Measurements from ENCODE around the gene NEU3. TPM values are rescaled to one million over a fixed set of nuclear protein-coding genes. Genes with fewer than 3 reads are reported as not detected.

The NEU3 gene
- total RNA-seq, 5 donors from 2014 or later (not counting 1 experiment from before 2014, with no cell fraction given), result 12.4 to 18.0 (median 13.0) TPM

DNA sequence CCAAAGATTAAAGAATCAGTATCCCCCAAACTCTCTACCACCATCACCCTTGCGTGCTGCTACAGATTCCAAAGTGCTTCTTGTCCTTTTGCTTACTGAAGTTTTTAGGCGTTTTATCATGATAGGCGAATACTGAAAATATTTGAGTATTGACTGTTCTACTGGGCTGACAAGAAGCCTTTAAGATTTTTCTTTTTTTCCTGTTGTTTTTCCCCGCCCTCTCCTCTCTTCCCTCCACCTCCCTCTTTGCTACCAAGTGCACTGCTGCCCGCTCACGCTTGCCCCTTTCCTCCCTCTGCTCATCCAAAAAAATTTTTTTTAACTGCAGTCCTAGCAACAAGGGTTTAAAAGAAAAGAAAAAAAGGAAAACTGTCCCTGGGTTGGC lies 39.0 kb upstream of the NEU3 start:
- Mint-ChIP-seq H3K4me3 (peak overlapping the region; percentile 88 to 97 (median 90)), H3K27me3 (no peaks in the 10 kb centered on the region), H3K27ac (peak overlapping the region; percentile 85 to 91), H3K4me1 (peaks cover 59 to 87% (median 61%) of the 10 kb centered on the region in 3 donors), H3K9me3 (no peaks in the 10 kb centered on the region), H3K36me3 (peaks cover 17% of the 10 kb centered on the region)
- WGBS (ENCODE audit: insufficient coverage), result no CpG with 5 or more reads among the region's 6 CpGs
- H3K36me3 ChIP-seq (ENCODE audit: control insufficient read depth in 2 of 2, extremely low read depth in 1 of 2, insufficient read depth in 1 of 2, low read length in 1 of 2), result peaks cover 0 to 13% of the 10 kb centered on the region in 2 donors
- no peaks in the 10 kb centered on the region for H3K9me3 ChIP-seq
- CTCF ChIA-PET, result no interaction called here
- peak overlapping the region; percentile 69 to 93 for H3K4me3 ChIP-seq (ENCODE audit: control insufficient read depth in 1 of 2, extremely low read depth in 1 of 2, low read length in 1 of 2)
- ATAC-seq (replicated peaks in 1 of 4), result no peak
- no peaks in the 10 kb centered on the region for H3K27me3 ChIP-seq (replicated peaks in 1 of 2; ENCODE audit: control insufficient read depth in 2 of 2, extremely low read depth in 1 of 2, insufficient read depth in 2 of 2, low read length in 1 of 2)
- peak overlapping the region; percentile 90 for H3K27ac ChIP-seq (ENCODE audit: low read length)
- POLR2A ChIA-PET, result no interaction called here
- DNase-seq, result peak in 1 of 35 experiments; percentile 13
- H3K4me1 ChIP-seq (ENCODE audit: control insufficient read depth in 1 of 2, extremely low read depth in 1 of 2, insufficient read depth in 2 of 2, low read length in 2 of 2), result peaks cover 15 to 20% of the 10 kb centered on the region in 2 experiments

DNA sequence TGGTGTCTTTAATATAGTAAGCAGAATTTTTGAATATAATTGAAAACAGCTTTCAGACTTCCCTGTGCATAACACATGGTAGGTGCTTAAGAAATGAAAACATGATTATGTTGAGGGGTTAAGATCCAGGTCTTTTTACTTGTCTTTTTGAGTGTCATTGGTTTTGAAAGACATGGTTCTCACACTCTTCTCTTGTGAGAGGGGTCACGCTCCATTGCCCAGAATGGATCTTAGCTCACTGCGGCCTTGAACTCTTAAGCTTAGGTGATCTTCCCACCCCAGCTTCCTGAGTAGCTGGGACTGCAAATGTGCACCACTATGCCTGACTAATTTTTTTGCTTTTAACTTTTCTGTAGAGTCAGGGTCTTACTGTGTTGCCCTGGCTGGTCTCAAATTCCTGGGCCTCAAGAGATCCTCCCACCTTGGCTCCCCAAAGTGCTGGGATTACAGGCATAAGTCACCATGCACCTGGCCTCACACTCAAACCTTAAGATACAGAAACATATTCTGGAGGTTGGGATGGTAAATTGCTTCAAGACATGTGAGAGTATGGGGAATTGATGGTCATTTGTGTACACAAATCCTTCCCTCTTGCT lies 38.3 kb upstream of the NEU3 start:
- Histone ChIP-seq H3K36me3 (ENCODE audit: control insufficient read depth in 2 of 2, extremely low read depth in 1 of 2, insufficient read depth in 1 of 2, low read length in 1 of 2) (peaks cover 0 to 13% of the 10 kb centered on the region in 2 donors), H3K9me3 (no peaks in the 10 kb centered on the region), H3K27ac (ENCODE audit: low read length) (no peak overlapping the region), H3K27me3 (replicated peaks in 1 of 2; ENCODE audit: control insufficient read depth in 2 of 2, extremely low read depth in 1 of 2, insufficient read depth in 2 of 2, low read length in 1 of 2) (no peaks in the 10 kb centered on the region), H3K4me3 (ENCODE audit: control insufficient read depth in 1 of 2, extremely low read depth in 1 of 2, low read length in 1 of 2) (peak overlapping the region; percentile 5 to 69), H3K4me1 (ENCODE audit: control insufficient read depth in 1 of 2, extremely low read depth in 1 of 2, insufficient read depth in 2 of 2, low read length in 2 of 2) (peaks cover 15 to 20% of the 10 kb centered on the region in 2 experiments)
- ATAC-seq (replicated peaks in 1 of 4), result no peak
- peaks cover 19% of the 10 kb centered on the region for H3K36me3 Mint-ChIP-seq
- H3K27me3 Mint-ChIP-seq, result no peaks in the 10 kb centered on the region
- H3K9me3 Mint-ChIP-seq, result no peaks in the 10 kb centered on the region
- H3K4me3 Mint-ChIP-seq, result peak overlapping the region; percentile 88 to 97 (median 90)
- WGBS (ENCODE audit: insufficient coverage), result no CpG with 5 or more reads among the region's 2 CpGs
- DNase-seq, result no peak
- peak overlapping the region in 1 of 2 donors; percentile 91 for H3K27ac Mint-ChIP-seq
- CTCF ChIA-PET, result no interaction called here
- H3K4me1 Mint-ChIP-seq, result peaks cover 67 to 86% (median 68%) of the 10 kb centered on the region in 3 donors
- POLR2A ChIA-PET, result interaction anchor here in 1 of 2 donors (0.5 to 0.6 kb wide), 2 partner anchors 18 to 21 kb away, joined by 3 to 4 read pairs; no protein-coding TSS in a partner anchor

DNA sequence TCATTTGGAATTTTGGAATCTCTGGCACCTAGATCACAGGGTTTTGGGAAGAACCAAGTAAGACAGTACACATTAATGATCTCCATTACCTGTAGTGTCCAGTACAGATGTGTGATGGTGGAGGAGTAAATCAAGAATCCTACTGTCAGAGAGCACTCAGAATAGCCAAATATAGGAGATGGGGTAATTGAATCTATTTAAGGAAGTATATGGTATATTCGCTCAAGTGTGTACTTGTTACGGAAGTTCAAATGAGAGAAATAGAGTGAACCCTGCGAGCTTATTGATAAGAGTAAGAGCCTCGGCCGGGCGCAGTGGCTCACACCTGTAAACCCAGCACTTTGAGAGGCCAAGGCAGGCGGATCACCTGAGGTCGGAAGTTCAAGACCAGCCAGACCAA lies 37.5 kb upstream of the NEU3 start:
- DNase-seq, result no peak
- H3K36me3 Mint-ChIP-seq, result peaks cover 20% of the 10 kb centered on the region
- H3K27ac ChIP-seq (ENCODE audit: low read length), result no peak overlapping the region
- H3K27ac Mint-ChIP-seq, result peak overlapping the region in 1 of 2 donors; percentile 31
- 91% methylated on average over 4 of the region's 8 CpGs for WGBS (ENCODE audit: insufficient coverage)
- peaks cover 72 to 84% (median 73%) of the 10 kb centered on the region in 3 donors for H3K4me1 Mint-ChIP-seq
- no peaks in the 10 kb centered on the region for H3K9me3 Mint-ChIP-seq
- no peak for ATAC-seq (replicated peaks in 1 of 4)
- CTCF ChIA-PET, result no interaction called here
- peak overlapping the region; percentile 88 to 97 (median 90) for H3K4me3 Mint-ChIP-seq
- H3K36me3 ChIP-seq (ENCODE audit: control insufficient read depth in 2 of 2, extremely low read depth in 1 of 2, insufficient read depth in 1 of 2, low read length in 1 of 2), result peaks cover 0 to 13% of the 10 kb centered on the region in 2 donors
- H3K9me3 ChIP-seq, result no peaks in the 10 kb centered on the region
- H3K27me3 ChIP-seq (replicated peaks in 1 of 2; ENCODE audit: control insufficient read depth in 2 of 2, extremely low read depth in 1 of 2, insufficient read depth in 2 of 2, low read length in 1 of 2), result no peaks in the 10 kb centered on the region
- H3K27me3 Mint-ChIP-seq, result no peaks in the 10 kb centered on the region
- H3K4me3 ChIP-seq (ENCODE audit: control insufficient read depth in 1 of 2, extremely low read depth in 1 of 2, low read length in 1 of 2), result no peak overlapping the region
- H3K4me1 ChIP-seq (ENCODE audit: control insufficient read depth in 1 of 2, extremely low read depth in 1 of 2, insufficient read depth in 2 of 2, low read length in 2 of 2), result peaks cover 15 to 20% of the 10 kb centered on the region in 2 experiments
- POLR2A ChIA-PET, result interaction anchor here in 1 of 2 donors (0.6 kb wide), 1 partner anchor 17 kb away, joined by 4 read pairs; no protein-coding TSS in a partner anchor

DNA sequence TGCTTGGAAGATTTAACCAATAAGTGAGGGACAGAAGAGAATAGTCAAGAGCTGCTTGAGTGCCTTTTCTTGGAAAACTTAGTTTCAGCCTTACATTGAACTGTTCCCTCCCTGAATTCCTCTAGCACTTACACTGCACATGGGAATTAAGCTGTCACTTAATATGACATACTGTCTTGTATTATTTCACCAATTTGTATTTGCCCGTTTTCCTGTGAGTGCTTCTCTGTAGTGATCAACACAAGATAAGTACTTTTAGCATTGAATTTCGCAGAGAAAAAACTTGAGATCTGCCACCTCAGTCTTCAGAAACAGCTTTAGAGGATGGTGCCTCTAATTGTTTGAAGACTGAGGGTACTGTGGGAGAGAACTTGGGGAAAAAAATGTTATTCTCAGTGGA lies 36.0 kb upstream of the NEU3 start:
- Mint-ChIP-seq H3K4me1 (peaks cover 82 to 89% (median 82%) of the 10 kb centered on the region in 3 donors), H3K9me3 (no peaks in the 10 kb centered on the region), H3K27me3 (no peaks in the 10 kb centered on the region), H3K36me3 (peaks cover 27% of the 10 kb centered on the region), H3K4me3 (no peak overlapping the region), H3K27ac (no peak overlapping the region)
- WGBS (ENCODE audit: insufficient coverage), result 80% methylated on average over 1 of the region's 2 CpGs
- H3K4me1 ChIP-seq (ENCODE audit: control insufficient read depth in 1 of 2, extremely low read depth in 1 of 2, insufficient read depth in 2 of 2, low read length in 2 of 2), result peaks cover 15 to 20% of the 10 kb centered on the region in 2 experiments
- no peaks in the 10 kb centered on the region for H3K9me3 ChIP-seq
- POLR2A ChIA-PET, result interaction anchor here (0.6 to 0.7 kb wide), 4 partner anchors 8 to 325 kb away, joined by 3 to 5 read pairs (median 3); no protein-coding TSS in a partner anchor
- CTCF ChIA-PET, result no interaction called here
- H3K4me3 ChIP-seq (ENCODE audit: control insufficient read depth in 1 of 2, extremely low read depth in 1 of 2, low read length in 1 of 2), result no peak overlapping the region
- no peak for DNase-seq
- H3K27ac ChIP-seq (ENCODE audit: low read length), result no peak overlapping the region
- H3K36me3 ChIP-seq (ENCODE audit: control insufficient read depth in 2 of 2, extremely low read depth in 1 of 2, insufficient read depth in 1 of 2, low read length in 1 of 2), result peaks cover 0 to 20% of the 10 kb centered on the region in 2 donors
- no peak for ATAC-seq (replicated peaks in 1 of 4)
- no peaks in the 10 kb centered on the region for H3K27me3 ChIP-seq (replicated peaks in 1 of 2; ENCODE audit: control insufficient read depth in 2 of 2, extremely low read depth in 1 of 2, insufficient read depth in 2 of 2, low read length in 1 of 2)

DNA sequence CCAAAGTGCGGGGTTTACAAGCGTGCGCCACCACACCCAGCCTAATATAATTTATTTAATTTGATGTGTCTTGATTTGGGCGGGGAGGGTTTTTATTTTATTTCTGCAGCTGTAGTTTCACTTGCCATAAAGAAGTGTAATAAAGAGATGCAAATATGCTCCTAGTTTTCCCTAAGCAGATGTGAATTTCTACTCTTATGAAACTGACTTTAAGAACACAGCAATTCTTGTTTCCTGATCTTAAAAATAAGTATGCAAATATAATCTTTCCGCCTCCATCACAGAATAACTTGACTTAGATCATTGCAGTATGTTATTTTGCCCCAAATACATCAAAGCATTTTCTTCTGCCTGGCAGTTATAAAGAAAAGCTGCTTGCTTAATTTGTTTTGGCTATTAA lies 35.3 kb upstream of the NEU3 start:
- peaks cover 0 to 20% of the 10 kb centered on the region in 2 donors for H3K36me3 ChIP-seq (ENCODE audit: control insufficient read depth in 2 of 2, extremely low read depth in 1 of 2, insufficient read depth in 1 of 2, low read length in 1 of 2)
- H3K27me3 ChIP-seq (replicated peaks in 1 of 2; ENCODE audit: control insufficient read depth in 2 of 2, extremely low read depth in 1 of 2, insufficient read depth in 2 of 2, low read length in 1 of 2), result no peaks in the 10 kb centered on the region
- Mint-ChIP-seq H3K36me3 (peaks cover 28% of the 10 kb centered on the region), H3K27ac (no peak overlapping the region), H3K4me1 (peaks cover 84 to 90% (median 87%) of the 10 kb centered on the region in 3 donors), H3K4me3 (no peak overlapping the region), H3K9me3 (no peaks in the 10 kb centered on the region), H3K27me3 (no peaks in the 10 kb centered on the region)
- H3K9me3 ChIP-seq, result no peaks in the 10 kb centered on the region
- H3K27ac ChIP-seq (ENCODE audit: low read length), result no peak overlapping the region
- CTCF ChIA-PET, result no interaction called here
- no CpG with 5 or more reads among the region's 5 CpGs for WGBS (ENCODE audit: insufficient coverage)
- POLR2A ChIA-PET, result interaction anchor here in 1 of 2 donors (0.6 kb wide), 1 partner anchor 10 kb away, joined by 3 read pairs; no protein-coding TSS in a partner anchor
- no peak overlapping the region for H3K4me3 ChIP-seq (ENCODE audit: control insufficient read depth in 1 of 2, extremely low read depth in 1 of 2, low read length in 1 of 2)
- ATAC-seq (replicated peaks in 1 of 4), result no peak
- peaks cover 13 to 19% of the 10 kb centered on the region in 2 experiments for H3K4me1 ChIP-seq (ENCODE audit: control insufficient read depth in 1 of 2, extremely low read depth in 1 of 2, insufficient read depth in 2 of 2, low read length in 2 of 2)
- no peak for DNase-seq

DNA sequence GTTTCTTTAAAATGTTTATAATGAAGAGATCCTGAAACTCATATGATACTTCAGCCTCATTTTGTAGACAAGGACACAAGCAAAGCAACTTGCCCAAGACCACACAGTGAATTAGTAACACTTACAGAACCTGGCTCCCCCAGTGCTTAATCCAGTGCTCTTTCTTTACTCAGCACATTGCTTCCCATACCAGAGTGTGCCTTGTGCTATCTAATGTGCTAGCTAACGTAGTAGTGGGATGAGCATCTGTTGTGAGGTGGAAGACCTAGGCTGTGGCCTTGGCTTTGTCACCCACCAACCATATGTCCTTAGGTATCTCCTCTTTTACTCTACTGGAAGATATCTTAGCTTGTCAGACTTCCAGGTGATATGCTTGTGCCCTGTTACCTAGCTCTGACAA lies 34.5 kb upstream of the NEU3 start:
- CTCF ChIA-PET, result no interaction called here
- Histone ChIP-seq H3K4me3 (ENCODE audit: control insufficient read depth in 1 of 2, extremely low read depth in 1 of 2, low read length in 1 of 2) (no peak overlapping the region), H3K36me3 (ENCODE audit: control insufficient read depth in 2 of 2, extremely low read depth in 1 of 2, insufficient read depth in 1 of 2, low read length in 1 of 2) (peaks cover 0 to 20% of the 10 kb centered on the region in 2 donors), H3K27ac (ENCODE audit: low read length) (no peak overlapping the region), H3K9me3 (no peaks in the 10 kb centered on the region), H3K27me3 (replicated peaks in 1 of 2; ENCODE audit: control insufficient read depth in 2 of 2, extremely low read depth in 1 of 2, insufficient read depth in 2 of 2, low read length in 1 of 2) (no peaks in the 10 kb centered on the region), H3K4me1 (ENCODE audit: control insufficient read depth in 1 of 2, extremely low read depth in 1 of 2, insufficient read depth in 2 of 2, low read length in 2 of 2) (peaks cover 11 to 16% of the 10 kb centered on the region in 2 experiments)
- no peak for ATAC-seq (replicated peaks in 1 of 4)
- no CpG with 5 or more reads among the region's 1 CpG for WGBS (ENCODE audit: insufficient coverage)
- H3K36me3 Mint-ChIP-seq, result peaks cover 30% of the 10 kb centered on the region
- DNase-seq, result no peak
- POLR2A ChIA-PET, result no interaction called here
- no peak overlapping the region for H3K27ac Mint-ChIP-seq
- H3K4me1 Mint-ChIP-seq, result peaks cover 86 to 90% (median 89%) of the 10 kb centered on the region in 3 donors
- H3K27me3 Mint-ChIP-seq, result no peaks in the 10 kb centered on the region
- H3K9me3 Mint-ChIP-seq, result no peaks in the 10 kb centered on the region
- no peak overlapping the region for H3K4me3 Mint-ChIP-seq
